GM12878 (cell line): Measurements from ENCODE around the gene MRPS15.

Experiments
- CTCF ChIP-seq, 3 experiments: IDR thresholded peaks in 2 of 3; conservative IDR thresholded peaks in 1 of 3; 2 replicates each; pipeline ENCODE4 v1.5.1; 2011; ENCODE audit warnings: low read depth in 3 of 3, low read length in 3 of 3, mild to moderate bottlenecking in 3 of 3, control low read depth in 2 of 3, moderate library complexity in 2 of 3, inconsistent platforms in 1 of 3, mixed read lengths in 1 of 3; ENCODE audit not compliant: control insufficient read depth in 2 of 3, insufficient read depth in 1 of 3; ENCODE audit errors: extremely low read depth in 1 of 3
- JUNB ChIP-seq: IDR thresholded peaks from 2 replicates; pipeline ENCODE4 v1.6.1; 2016; ENCODE audit warnings: antibody characterized with exemption, mild to moderate bottlenecking
- KAT2A ChIP-seq: conservative IDR thresholded peaks from 2 replicates; pipeline ENCODE4 v1.6.1; 2011; ENCODE audit warnings: low read depth, low read length; ENCODE audit not compliant: control insufficient read depth
- NFIC ChIP-seq: IDR thresholded peaks from 2 replicates; pipeline ENCODE4 v1.6.1; 2012; ENCODE audit warnings: low read depth, mild to moderate bottlenecking, inconsistent platforms, low read length, moderate library complexity
- POLR2AphosphoS5 ChIP-seq: IDR thresholded peaks from 2 replicates; pipeline ENCODE4 v1.6.1; 2011; ENCODE audit warnings: mild to moderate bottlenecking, low read length, inconsistent platforms
- SKIL ChIP-seq: fragments of 450-650 bp; IDR thresholded peaks from 2 replicates; pipeline ENCODE4 v1.6.1; 2017; ENCODE audit warnings: mild to moderate bottlenecking, low read depth, inconsistent platforms; ENCODE audit not compliant: poor library complexity, severe bottlenecking
- SP1 ChIP-seq: IDR thresholded peaks from one replicate; pipeline ENCODE4 v1.6.1; 2011; ENCODE audit warnings: low read depth, low read length
- ZNF274 ChIP-seq: IDR thresholded peaks from one replicate; pipeline ENCODE4 v1.8.0; 2011; ENCODE audit not compliant: insufficient read length, insufficient read depth
- TF ChIP-seq, protein P1 (sequence below): IDR thresholded peaks from 2 replicates; pipeline ENCODE4 v1.6.1; 2012; ENCODE audit warnings: low read length, inconsistent platforms

DNA sequence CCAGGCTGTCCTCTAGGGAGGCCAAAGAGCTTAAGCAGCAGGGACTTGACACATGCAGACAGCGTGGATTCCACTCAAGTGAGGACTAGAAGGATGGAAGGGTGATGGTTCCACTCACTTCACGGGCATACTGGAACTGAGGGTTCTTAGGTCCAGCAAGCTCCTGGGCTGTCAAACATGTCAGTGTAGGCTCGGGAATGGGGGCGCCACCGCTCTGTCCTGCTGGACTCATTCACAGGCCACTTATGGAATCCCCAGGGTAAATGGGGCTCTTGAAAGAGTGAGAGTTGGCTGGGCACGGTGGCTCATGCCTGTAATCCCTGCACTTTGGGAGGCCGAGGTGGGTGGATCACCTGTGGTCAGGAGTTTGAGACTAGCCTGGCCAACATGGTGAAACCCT lies 46.2 kb upstream of the MRPS15 start:
- TF ChIP-seq, protein P1, sequence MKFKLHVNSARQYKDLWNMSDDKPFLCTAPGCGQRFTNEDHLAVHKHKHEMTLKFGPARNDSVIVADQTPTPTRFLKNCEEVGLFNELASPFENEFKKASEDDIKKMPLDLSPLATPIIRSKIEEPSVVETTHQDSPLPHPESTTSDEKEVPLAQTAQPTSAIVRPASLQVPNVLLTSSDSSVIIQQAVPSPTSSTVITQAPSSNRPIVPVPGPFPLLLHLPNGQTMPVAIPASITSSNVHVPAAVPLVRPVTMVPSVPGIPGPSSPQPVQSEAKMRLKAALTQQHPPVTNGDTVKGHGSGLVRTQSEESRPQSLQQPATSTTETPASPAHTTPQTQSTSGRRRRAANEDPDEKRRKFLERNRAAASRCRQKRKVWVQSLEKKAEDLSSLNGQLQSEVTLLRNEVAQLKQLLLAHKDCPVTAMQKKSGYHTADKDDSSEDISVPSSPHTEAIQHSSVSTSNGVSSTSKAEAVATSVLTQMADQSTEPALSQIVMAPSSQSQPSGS: no peak
- no peak for TF ChIP-seq POLR2AphosphoS5
- TF ChIP-seq JUNB: no peak
- TF ChIP-seq SP1: no peak
- no peak for TF ChIP-seq NFIC
- no peak for TF ChIP-seq ZNF274
- no peak for TF ChIP-seq KAT2A
- TF ChIP-seq CTCF (IDR thresholded peaks at IDR 0.05 in 2 of 3, conservative IDR thresholded peaks at IDR 0.05 in 1 of 3; ENCODE audit: control insufficient read depth in 2 of 3, extremely low read depth in 1 of 3, insufficient read depth in 1 of 3, low read depth in 3 of 3, low read length in 3 of 3): no peak
- TF ChIP-seq SKIL: no peak
